ENCODE results near the gene MSH6.

The MSH6 gene

GRCh38 chr2:47783486-47784351 lies 774 bp downstream of the MSH6 start:
- peak; percentile 62 for DNase-seq (ENCODE audit: low spot score)

GRCh38 chr2:47784352-47784851 lies 1.5 kb downstream of the MSH6 start:
- no peak for DNase-seq (ENCODE audit: low spot score)

DNA sequence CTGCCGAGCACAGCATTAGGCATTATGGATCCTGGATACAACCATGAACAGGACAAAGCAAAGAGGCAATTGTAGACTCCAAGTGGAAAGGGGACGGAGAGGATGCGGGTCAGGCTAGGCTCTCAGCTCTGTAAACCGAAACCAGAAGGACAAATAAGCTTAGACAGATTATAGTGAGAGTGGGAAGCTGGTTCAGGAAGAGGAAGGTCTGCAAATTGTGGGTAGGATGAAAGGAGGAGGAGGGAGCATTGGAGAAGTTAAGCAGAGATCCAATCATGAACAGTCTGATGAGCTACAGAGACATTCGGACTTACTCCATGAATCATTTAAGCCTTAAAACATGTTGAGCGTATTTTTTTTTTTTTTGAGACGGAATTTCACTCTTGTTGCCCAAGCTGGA lies 3.0 kb downstream of the MSH6 start:
- no peak for DNase-seq (ENCODE audit: low spot score)

- DNase-seq (ENCODE audit: low spot score), result no peak
These were observed 13.2 kb downstream of the MSH6 start for GRCh38 chr2:47796090-47796697.

GRCh38 chr2:47798631-47799030 lies 15.7 kb downstream of the MSH6 start:
- no peak for DNase-seq (ENCODE audit: low spot score)

- DNase-seq (ENCODE audit: low spot score), result no peak
These were observed 16.2 kb downstream of the MSH6 start for GRCh38 chr2:47799031-47799609.

DNA sequence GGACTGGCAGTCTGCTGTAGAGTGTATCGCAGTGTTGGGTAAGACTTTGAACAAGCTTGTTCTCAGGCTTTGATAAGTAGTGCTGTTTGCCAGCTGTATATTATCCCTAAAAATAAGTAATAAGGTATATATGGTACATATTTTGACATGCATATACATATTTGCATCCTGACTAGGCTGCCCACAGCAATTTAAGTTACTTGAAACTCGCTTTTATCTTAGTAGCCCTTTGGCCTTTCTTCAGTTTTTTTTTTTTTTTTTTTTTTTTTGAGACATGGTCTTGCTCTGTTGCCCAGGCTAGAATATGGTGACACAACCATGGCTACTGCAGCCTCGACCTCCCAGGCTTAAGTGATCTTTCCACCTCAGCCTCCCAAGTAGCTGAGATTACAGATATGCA lies 18.2 kb downstream of the MSH6 start:
- no peak for DNase-seq (ENCODE audit: low spot score)

- no peak for DNase-seq (ENCODE audit: low spot score)
These were observed 20.4 kb downstream of the MSH6 start for GRCh38 chr2:47803363-47803762.

GRCh38 chr2:47803770-47804169 lies 20.8 kb downstream of the MSH6 start:
- no peak for DNase-seq (ENCODE audit: low spot score)

GRCh38 chr2:47805850-47806249 lies 22.9 kb downstream of the MSH6 start:
- no peak for DNase-seq (ENCODE audit: low spot score)

- no peak for DNase-seq (ENCODE audit: low spot score)
These were observed 25.7 kb downstream of the MSH6 start for GRCh38 chr2:47808614-47809013.

- no peak for DNase-seq (ENCODE audit: low spot score)
These were observed 27.0 kb downstream of the MSH6 start for GRCh38 chr2:47809903-47810302.

DNA sequence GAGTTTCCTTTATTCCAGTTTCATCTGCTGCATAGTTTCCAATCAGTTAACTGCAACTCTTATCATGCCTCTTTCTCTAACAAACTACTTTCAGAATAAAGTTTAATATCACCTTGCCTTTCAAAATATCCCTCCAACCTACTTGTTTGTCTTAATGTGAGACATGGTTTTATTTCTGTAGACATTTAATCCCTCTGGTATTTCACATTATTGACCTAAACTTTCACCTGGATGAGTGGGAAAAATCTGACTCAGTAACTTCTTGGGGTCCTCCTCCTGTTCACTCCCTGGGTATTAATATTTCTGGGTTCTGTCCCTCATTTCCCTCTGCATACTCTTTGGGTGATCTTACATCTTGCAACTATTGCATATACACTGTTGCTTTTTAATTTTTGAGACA lies 27.9 kb downstream of the MSH6 start:
- DNase-seq (ENCODE audit: low spot score), result no peak

GRCh38 chr2:47811668-47812067 lies 28.7 kb downstream of the MSH6 start:
- DNase-seq (ENCODE audit: low spot score), result no peak

- no peak for DNase-seq (ENCODE audit: low spot score)
These were observed 32.8 kb downstream of the MSH6 start for GRCh38 chr2:47815764-47816163.

DNA sequence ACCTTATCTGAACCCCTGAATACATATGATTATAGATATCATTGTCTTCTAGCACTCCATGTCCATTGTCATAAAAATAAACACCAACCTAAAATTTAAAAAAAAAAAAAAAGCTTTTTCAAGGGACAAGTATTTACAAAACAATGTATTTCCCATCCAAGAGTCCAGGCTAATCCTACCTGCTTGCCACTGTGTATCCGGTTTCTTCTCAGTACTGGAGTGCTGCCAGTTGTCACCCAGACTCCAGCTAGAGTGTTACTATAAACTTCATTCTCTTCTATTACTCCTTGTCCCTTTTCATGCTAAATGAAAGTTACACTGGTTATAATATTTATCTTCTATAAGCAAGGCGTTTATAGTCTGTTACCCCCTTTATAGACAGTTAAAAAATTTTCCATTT lies 35.8 kb downstream of the MSH6 start:
- DNase-seq (ENCODE audit: low spot score), result no peak

- DNase-seq (ENCODE audit: low spot score), result no peak
These were observed 36.9 kb downstream of the MSH6 start for GRCh38 chr2:47819834-47820233.

DNA sequence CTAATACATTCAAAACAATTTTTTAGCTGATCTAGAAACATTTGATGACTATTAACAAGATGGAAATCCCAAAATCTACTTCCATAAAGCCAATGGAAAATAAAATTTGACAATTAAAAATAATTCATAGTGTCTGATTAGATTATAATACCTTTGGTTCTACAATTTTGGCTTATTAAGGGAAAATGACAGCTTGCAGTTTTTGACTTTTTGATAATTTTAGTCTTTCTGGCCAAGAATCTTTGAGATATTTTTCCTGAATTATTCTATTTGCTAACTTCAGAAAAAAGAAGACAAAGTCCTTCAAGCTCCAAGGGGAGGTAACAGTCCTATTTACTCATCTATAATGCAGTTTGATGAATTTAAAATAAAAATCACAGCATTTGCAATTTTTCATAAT lies 39.6 kb downstream of the MSH6 start:
- DNase-seq (ENCODE audit: low spot score), result no peak

DNA sequence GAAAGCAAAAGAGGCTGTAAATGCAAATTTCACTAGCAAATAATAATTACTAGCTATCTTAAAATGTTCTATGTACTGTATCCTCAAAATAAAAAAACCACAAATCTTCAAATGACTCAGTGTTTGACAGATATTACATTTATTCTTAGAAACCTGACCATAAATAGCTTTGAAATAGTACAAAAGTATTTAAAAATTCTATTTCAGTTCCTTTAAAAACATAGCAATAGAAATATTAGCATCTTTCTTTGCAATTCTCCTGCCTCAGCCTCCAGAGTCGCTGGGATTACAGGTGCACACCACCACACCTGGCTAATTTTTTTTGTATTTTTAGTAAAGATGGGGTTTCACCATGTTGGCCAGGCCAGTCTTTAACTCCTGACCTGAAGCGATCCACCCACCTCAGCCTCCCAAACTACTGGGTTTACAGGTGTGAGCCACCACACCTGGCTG lies 50.6 kb downstream of the MSH6 start:
- DNase-seq (ENCODE audit: low spot score), result no peak

DNA sequence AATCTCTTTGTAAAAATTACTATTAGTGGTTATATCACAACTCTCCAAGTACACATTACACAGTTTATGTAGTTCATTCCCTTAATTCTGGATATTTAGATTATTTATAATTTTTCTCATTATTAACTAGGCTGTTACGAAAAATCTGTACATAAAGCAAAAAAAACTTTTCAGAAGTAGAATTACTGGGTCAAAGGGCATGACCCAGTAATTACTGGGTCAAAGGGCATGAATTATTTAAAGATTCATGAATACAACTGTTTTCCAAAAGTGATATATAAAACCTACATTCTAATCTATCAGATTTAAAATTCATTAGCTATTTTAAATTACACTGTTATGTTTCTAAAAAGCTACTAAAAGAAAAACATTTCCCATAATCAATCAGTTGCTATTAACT lies 55.3 kb downstream of the MSH6 start:
- DNase-seq (ENCODE audit: low spot score), result no peak

DNA sequence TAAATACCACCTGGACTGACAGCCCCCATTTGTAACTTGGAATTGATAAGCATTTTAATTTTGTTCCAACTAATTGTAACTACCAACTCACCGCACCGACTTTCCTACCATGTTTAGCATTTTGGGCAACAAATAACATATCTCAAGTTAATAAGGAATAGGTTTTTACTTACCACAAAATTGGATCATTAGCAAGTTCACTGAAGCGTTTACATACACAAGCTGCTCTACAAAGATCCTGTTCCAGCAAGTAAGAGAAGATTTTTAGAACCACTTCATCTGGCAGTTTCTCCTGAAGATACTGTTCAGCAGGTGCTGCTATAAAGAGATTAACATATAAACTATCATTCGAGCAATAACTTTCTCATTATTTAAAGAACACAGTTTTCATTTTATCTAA lies 55.7 kb downstream of the MSH6 start:
- DNase-seq (ENCODE audit: low spot score), result no peak

DNA sequence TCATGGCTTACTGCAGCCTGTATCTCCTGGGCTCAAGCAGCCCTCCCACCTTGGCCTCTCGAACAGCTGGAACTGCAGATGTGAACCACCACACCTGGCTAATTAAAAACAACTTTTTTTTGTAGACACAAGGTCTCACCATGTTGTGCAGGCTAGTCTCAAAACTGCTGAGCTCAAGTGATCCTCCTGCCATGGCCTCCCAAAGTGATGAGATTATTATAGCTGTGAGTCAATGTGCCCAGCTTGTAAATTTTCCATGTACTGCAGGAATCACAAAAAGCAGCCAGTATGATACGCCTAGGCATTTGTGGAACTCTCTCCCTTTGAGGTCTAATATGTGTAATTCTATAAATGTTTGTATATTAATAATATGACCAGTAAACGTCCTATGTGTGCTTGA lies 59.9 kb downstream of the MSH6 start:
- DNase-seq (ENCODE audit: low spot score), result no peak

GRCh38 chr2:47843407-47843806 lies 60.5 kb downstream of the MSH6 start:
- no peak for DNase-seq (ENCODE audit: low spot score)
